ENCODE data around the gene OCIAD2.

The OCIAD2 gene

DNA sequence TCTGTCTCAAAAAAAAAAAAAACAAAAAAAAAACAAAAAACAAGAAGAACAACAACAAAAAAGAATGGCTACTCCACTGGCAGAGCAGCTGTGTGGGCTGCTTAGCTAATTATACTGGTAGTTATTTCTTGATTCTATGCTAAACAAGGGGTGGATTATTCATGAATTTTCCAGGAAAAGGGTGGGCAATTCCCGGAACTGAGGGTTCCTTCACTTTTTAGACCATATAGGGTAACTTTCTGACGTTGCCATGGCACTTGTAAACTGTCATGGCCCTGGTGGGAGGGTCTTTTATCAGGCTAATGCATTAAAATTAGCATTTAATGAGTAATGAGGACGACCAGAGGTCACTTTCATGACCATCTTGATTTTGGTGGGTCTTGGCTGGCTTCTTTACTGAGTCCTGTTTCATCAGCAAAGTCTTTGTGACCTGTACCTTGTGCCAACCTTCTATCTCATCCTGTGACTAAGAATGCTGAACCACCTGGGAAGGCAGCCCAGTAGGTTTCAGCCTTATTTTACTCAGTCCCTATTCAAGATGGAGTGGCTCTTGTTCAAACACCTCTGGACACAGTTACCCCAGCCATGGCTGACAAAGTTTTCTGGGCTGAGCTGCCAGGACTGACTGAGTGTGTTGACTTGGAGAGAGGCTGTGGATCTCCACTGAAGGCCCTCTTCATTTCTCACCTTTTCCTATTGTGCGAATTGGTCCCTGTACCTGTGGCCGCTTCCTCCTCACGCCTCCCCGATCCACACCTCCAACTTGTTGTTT lies 1.3 kb upstream of the OCIAD2 start:
- H3K4me3 ChIP-seq (ENCODE audit: low read depth, low read length) = no peak overlapping the region
- TF ChIP-seq MYC (IDR thresholded peaks at IDR 0.05; ENCODE audit: low read depth, low read length) = no peak
- TF ChIP-seq, protein P1, sequence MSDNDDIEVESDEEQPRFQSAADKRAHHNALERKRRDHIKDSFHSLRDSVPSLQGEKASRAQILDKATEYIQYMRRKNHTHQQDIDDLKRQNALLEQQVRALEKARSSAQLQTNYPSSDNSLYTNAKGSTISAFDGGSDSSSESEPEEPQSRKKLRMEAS (IDR thresholded peaks at IDR 0.05; ENCODE audit: low read depth, low read length) = no peak
- TF ChIP-seq POLR2A (IDR thresholded peaks at IDR 0.05; ENCODE audit: extremely low read depth, insufficient read length) = no peak
- TF ChIP-seq CTCF (IDR thresholded peaks at IDR 0.05; ENCODE audit: low read depth, low read length) = no peak
- DNase-seq (ENCODE audit: low read depth) = no peak

GRCh38 chr4:48905363-48906015 lies 1.1 kb downstream of the OCIAD2 start:
- TF ChIP-seq CTCF (IDR thresholded peaks at IDR 0.05; ENCODE audit: low read depth, low read length) = peak; percentile 16
- TF ChIP-seq, protein P1 (IDR thresholded peaks at IDR 0.05; ENCODE audit: low read depth, low read length) = no peak
- DNase-seq (ENCODE audit: low read depth) = peak; percentile 8
- H3K4me3 ChIP-seq (ENCODE audit: low read depth, low read length) = peak overlapping the region; percentile 54

- TF ChIP-seq CTCF (IDR thresholded peaks at IDR 0.05; ENCODE audit: low read depth, low read length) (no peak), MYC (IDR thresholded peaks at IDR 0.05; ENCODE audit: low read depth, low read length) (no peak), POLR2A (IDR thresholded peaks at IDR 0.05; ENCODE audit: extremely low read depth, insufficient read length) (no peak)
- TF ChIP-seq, protein P1 (IDR thresholded peaks at IDR 0.05; ENCODE audit: low read depth, low read length) = no peak
- H3K4me3 ChIP-seq (ENCODE audit: low read depth, low read length) = no peak overlapping the region
- no peak for DNase-seq (ENCODE audit: low read depth)
These were observed 1.9 kb downstream of the OCIAD2 start for GRCh38 chr4:48904541-48905142.

GRCh38 chr4:48904101-48904500 lies 2.5 kb downstream of the OCIAD2 start:
- no peak overlapping the region for H3K4me3 ChIP-seq (ENCODE audit: low read depth, low read length)
- DNase-seq (ENCODE audit: low read depth) = no peak
- TF ChIP-seq MYC (IDR thresholded peaks at IDR 0.05; ENCODE audit: low read depth, low read length) = no peak
- no peak for TF ChIP-seq CTCF (IDR thresholded peaks at IDR 0.05; ENCODE audit: low read depth, low read length)
- TF ChIP-seq, protein P1 (IDR thresholded peaks at IDR 0.05; ENCODE audit: low read depth, low read length) = no peak
- no peak for TF ChIP-seq POLR2A (IDR thresholded peaks at IDR 0.05; ENCODE audit: extremely low read depth, insufficient read length)

GRCh38 chr4:48902266-48902665 lies 4.3 kb downstream of the OCIAD2 start:
- no peak for DNase-seq (ENCODE audit: low read depth)
- TF ChIP-seq CTCF (IDR thresholded peaks at IDR 0.05; ENCODE audit: low read depth, low read length) = no peak
- TF ChIP-seq MYC (IDR thresholded peaks at IDR 0.05; ENCODE audit: low read depth, low read length) = no peak
- no peak for TF ChIP-seq POLR2A (IDR thresholded peaks at IDR 0.05; ENCODE audit: extremely low read depth, insufficient read length)
- TF ChIP-seq, protein P1 (IDR thresholded peaks at IDR 0.05; ENCODE audit: low read depth, low read length) = no peak
- H3K4me3 ChIP-seq (ENCODE audit: low read depth, low read length) = no peak overlapping the region

Measured in NB4 (cell line).